ENCODE data around the gene PTPRG.

PTPRG gene

DNA sequence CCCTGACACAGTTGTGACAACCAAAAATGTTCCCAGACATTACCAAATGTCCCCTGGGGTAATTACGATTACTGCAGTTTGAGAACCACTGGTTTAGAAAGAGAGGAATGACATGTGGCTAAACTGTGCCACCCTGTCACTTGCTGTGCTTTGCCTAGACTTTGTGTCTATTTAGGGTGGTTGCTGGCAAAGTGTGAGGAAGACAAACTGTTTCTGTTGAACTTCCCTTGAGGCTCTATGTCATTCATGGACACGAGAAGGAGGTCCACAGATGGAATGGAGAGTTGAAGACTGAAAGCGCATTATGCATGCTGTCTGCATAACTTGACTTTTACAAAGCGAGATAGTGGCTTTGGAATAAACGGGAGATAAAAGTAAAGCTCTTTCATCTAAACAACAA is 495.3 kb downstream of the PTPRG start:
- in situ Hi-C loops (cut with HindIII; ENCODE audit: low sequenced_read_pairs), result no loop called here
- no peak overlapping the region for H3K4me3 ChIP-seq (ENCODE audit: low read depth, low read length)
- no peak for TF ChIP-seq CTCF (IDR thresholded peaks at IDR 0.05; ENCODE audit: low read depth, low read length, missing control alignments)
- DNase-seq (ENCODE audit: low read depth), result no peak

GRCh38 chr3:62057339-62058047 is 496.1 kb downstream of the PTPRG start:
- in situ Hi-C loops (cut with HindIII; ENCODE audit: low sequenced_read_pairs), result no loop called here
- TF ChIP-seq CTCF (IDR thresholded peaks at IDR 0.05; ENCODE audit: low read depth, low read length, missing control alignments), result no peak
- no peak overlapping the region for H3K4me3 ChIP-seq (ENCODE audit: low read depth, low read length)
- peak; percentile 15 for DNase-seq (ENCODE audit: low read depth)

GRCh38 chr3:62065985-62066693 is 504.8 kb downstream of the PTPRG start:
- TF ChIP-seq CTCF (IDR thresholded peaks at IDR 0.05; ENCODE audit: low read depth, low read length, missing control alignments), result no peak

GRCh38 chr3:62068337-62068736 is 507.0 kb downstream of the PTPRG start:
- in situ Hi-C loops (cut with HindIII; ENCODE audit: low sequenced_read_pairs), result no loop called here
- no peak for DNase-seq (ENCODE audit: low read depth)
- H3K4me3 ChIP-seq (ENCODE audit: low read depth, low read length), result no peak overlapping the region
- TF ChIP-seq CTCF (IDR thresholded peaks at IDR 0.05; ENCODE audit: low read depth, low read length, missing control alignments), result no peak

More at GRCh38 chr3:62065985-62066693, 504.8 kb downstream of the PTPRG start:
- in situ Hi-C loops (cut with HindIII; ENCODE audit: low sequenced_read_pairs), result no loop called here
- peak; percentile 78 for DNase-seq (ENCODE audit: low read depth)
- H3K4me3 ChIP-seq (ENCODE audit: low read depth, low read length), result no peak overlapping the region

DNA sequence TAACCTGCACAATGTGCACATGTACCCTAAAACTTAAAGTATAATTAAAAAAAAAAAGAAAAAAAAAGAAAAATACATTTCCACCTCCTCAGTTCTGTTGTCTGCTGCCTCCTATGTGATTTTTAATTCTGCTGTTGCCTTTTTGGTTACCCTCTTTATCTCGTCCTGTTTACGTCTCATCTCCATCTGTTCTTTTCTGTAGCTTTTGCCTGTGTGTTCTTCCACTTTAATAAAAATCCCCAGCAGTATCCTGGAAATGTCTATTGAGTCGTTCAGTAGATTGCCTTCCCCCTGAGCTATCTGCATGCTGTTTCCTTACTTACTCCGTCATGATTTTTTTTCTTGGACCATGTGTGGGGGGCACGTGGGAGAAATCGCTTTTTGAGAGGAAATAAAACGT is 509.5 kb downstream of the PTPRG start:
- no peak for TF ChIP-seq CTCF (IDR thresholded peaks at IDR 0.05; ENCODE audit: low read depth, low read length, missing control alignments)
- no peak for DNase-seq (ENCODE audit: low read depth)
- in situ Hi-C loops (cut with HindIII; ENCODE audit: low sequenced_read_pairs), result no loop called here
- no peak overlapping the region for H3K4me3 ChIP-seq (ENCODE audit: low read depth, low read length)

DNA sequence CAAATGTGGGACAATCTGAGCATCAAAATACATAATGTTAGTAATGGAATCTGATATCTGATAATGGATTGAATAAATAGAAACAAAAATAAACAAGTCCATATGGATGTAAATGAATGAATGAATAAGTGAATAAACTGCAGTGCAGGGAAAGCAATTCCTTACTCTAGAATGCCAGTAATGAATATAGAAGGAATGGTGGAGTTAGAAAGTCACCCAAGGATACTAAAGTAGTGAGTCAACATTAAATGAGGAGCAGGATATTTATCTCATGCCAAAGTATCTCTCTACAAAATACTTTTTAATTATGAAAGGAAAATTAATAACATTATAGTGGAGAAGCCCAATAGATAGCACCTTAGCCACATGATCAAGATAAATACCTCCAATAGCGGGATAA is 511.7 kb downstream of the PTPRG start:
- TF ChIP-seq CTCF (IDR thresholded peaks at IDR 0.05; ENCODE audit: low read depth, low read length, missing control alignments), result no peak
- in situ Hi-C loops (cut with HindIII; ENCODE audit: low sequenced_read_pairs), result no loop called here
- no peak overlapping the region for H3K4me3 ChIP-seq (ENCODE audit: low read depth, low read length)
- DNase-seq (ENCODE audit: low read depth), result no peak

All from astrocyte of the cerebellum (primary cell).